DOHH2 (cell line): ENCODE measurements around the gene LRRC3.

ENCODE experiments used
- H3F3A ChIP-seq: fragments of 200-600 bp; sonication (generic), shearing (Covaris generic); 2 replicates; pipeline ENCODE4 v1.6.0; 2016; ENCODE audit warnings: antibody characterized with exemption, mild to moderate bottlenecking; ENCODE audit not compliant: control insufficient read depth, insufficient read depth
- H3K27ac ChIP-seq: fragments of 200-600 bp; sonication (generic); 2 replicates; pipeline ENCODE4 v1.5.1; 2014; ENCODE audit warnings: low read depth, mild to moderate bottlenecking, low read length, moderate library complexity
- H3K27me3 ChIP-seq: fragments of 200-600 bp; sonication (generic); 2 replicates; pipeline ENCODE4 v1.6.1; 2014; ENCODE audit warnings: mild to moderate bottlenecking, low read length, mixed read lengths; ENCODE audit not compliant: control insufficient read depth
- H3K36me3 ChIP-seq: fragments of 200-600 bp; sonication (generic); 2 replicates; pipeline ENCODE4 v1.6.1; 2014; ENCODE audit warnings: mild to moderate bottlenecking, low read length, moderate library complexity, mixed read lengths; ENCODE audit not compliant: control insufficient read depth
- H3K4me1 ChIP-seq: fragments of 200-600 bp; sonication (generic); 2 replicates; pipeline ENCODE4 v1.6.1; 2014; ENCODE audit warnings: mild to moderate bottlenecking, low read length, mixed read lengths; ENCODE audit not compliant: control insufficient read depth
- H3K4me2 ChIP-seq: fragments of 200-600 bp; sonication (generic); 2 replicates; pipeline ENCODE4 v1.6.0; 2014; ENCODE audit warnings: mild to moderate bottlenecking, low read length, moderate library complexity
- H3K4me3 ChIP-seq: fragments of 200-600 bp; sonication (generic); 2 replicates; pipeline ENCODE4 v1.5.1; 2014; ENCODE audit warnings: mild to moderate bottlenecking, low read length, mixed read lengths
- H3K79me2 ChIP-seq: fragments of 200-600 bp; sonication (generic); 2 replicates; pipeline ENCODE4 v1.6.1; 2014; ENCODE audit warnings: mild to moderate bottlenecking, low read length, mixed read lengths; ENCODE audit not compliant: control insufficient read depth
- H3K9me2 ChIP-seq: fragments of 200-600 bp; sonication (generic); replicated peaks from 2 replicates; pipeline ENCODE4 v1.6.1; 2014; ENCODE audit warnings: mild to moderate bottlenecking, low read length, mixed read lengths; ENCODE audit not compliant: control insufficient read depth
- H3K9me3 ChIP-seq: fragments of 200-600 bp; sonication (generic); 2 replicates; pipeline ENCODE4 v1.6.1; 2014; ENCODE audit warnings: antibody characterized with exemption, low read length, mixed read lengths; ENCODE audit not compliant: control insufficient read depth, insufficient read depth
- H4K20me1 ChIP-seq: fragments of 200-600 bp; sonication (generic); 2 replicates; pipeline ENCODE4 v1.6.0; 2014; ENCODE audit warnings: low read depth, mild to moderate bottlenecking, antibody characterized with exemption, low read length, moderate library complexity; ENCODE audit not compliant: control insufficient read depth, insufficient read depth
- CTCF ChIP-seq: fragments of 200-600 bp; sonication (generic); IDR thresholded peaks from one replicate; pipeline ENCODE4 v1.5.1; 2014; ENCODE audit warnings: antibody characterized with exemption, mild to moderate bottlenecking, low read depth, low read length; ENCODE audit not compliant: poor library complexity, severe bottlenecking
- EZH2phosphoT487 ChIP-seq: fragments of 200-600 bp; sonication (generic); IDR thresholded peaks from 2 replicates; pipeline ENCODE4 v1.6.1; 2017; ENCODE audit warnings: borderline replicate concordance, mild to moderate bottlenecking, antibody characterized with exemption, low read length, moderate library complexity, mixed read lengths

LRRC3 gene

GRCh38 chr21:44450999-44451398 is 4.3 kb upstream of the LRRC3 start:
- TF ChIP-seq CTCF, result no peak
- no peaks in the 10 kb centered on the region for H3K27me3 ChIP-seq
- no peaks in the 10 kb centered on the region for H3K79me2 ChIP-seq
- no peak overlapping the region for H3K27ac ChIP-seq
- no peak overlapping the region for H3K4me2 ChIP-seq
- H3K4me3 ChIP-seq, result no peak overlapping the region
- H3K9me3 ChIP-seq, result peaks cover 4% of the 10 kb centered on the region; the same call in 1 of the 2 replicates
- H3K36me3 ChIP-seq, result no peaks in the 10 kb centered on the region
- H3F3A ChIP-seq, result no peaks in the 10 kb centered on the region
- no peaks in the 10 kb centered on the region for H3K4me1 ChIP-seq
- H4K20me1 ChIP-seq, result no peaks in the 10 kb centered on the region
- H3K9me2 ChIP-seq, result no peaks in the 10 kb centered on the region

GRCh38 chr21:44453120-44453519 is 2.2 kb upstream of the LRRC3 start:
- TF ChIP-seq CTCF (no peak), EZH2phosphoT487 (no peak)
- Histone ChIP-seq H3K4me2 (no peak overlapping the region), H3K4me3 (no peak overlapping the region), H3K9me2 (no peaks in the 10 kb centered on the region), H3K27ac (no peak overlapping the region), H3K36me3 (no peaks in the 10 kb centered on the region), H3K9me3 (peaks cover 4% of the 10 kb centered on the region; the same call in 1 of the 2 replicates), H4K20me1 (no peaks in the 10 kb centered on the region), H3K4me1 (no peaks in the 10 kb centered on the region), H3K79me2 (no peaks in the 10 kb centered on the region), H3K27me3 (no peaks in the 10 kb centered on the region), H3F3A (no peaks in the 10 kb centered on the region)

GRCh38 chr21:44454058-44454457 is 1.3 kb upstream of the LRRC3 start:
- Histone ChIP-seq H3K4me2 (no peak overlapping the region), H4K20me1 (no peaks in the 10 kb centered on the region), H3K27ac (no peak overlapping the region), H3K4me3 (no peak overlapping the region), H3K4me1 (no peaks in the 10 kb centered on the region), H3K79me2 (no peaks in the 10 kb centered on the region), H3F3A (no peaks in the 10 kb centered on the region), H3K9me3 (peaks cover 4% of the 10 kb centered on the region; the same call in 1 of the 2 replicates), H3K9me2 (no peaks in the 10 kb centered on the region), H3K36me3 (no peaks in the 10 kb centered on the region), H3K27me3 (no peaks in the 10 kb centered on the region)
- TF ChIP-seq CTCF (no peak), EZH2phosphoT487 (no peak)
